Measurements from ENCODE around the gene UBTD2. TPM values are rescaled to one million over a fixed set of nuclear protein-coding genes. Genes with fewer than 3 reads are reported as not detected.

Gene UBTD2
- total and polyA plus RNA-seq, 9 of the 15 experiments (the other 6 are each of a cell fraction or from before 2014, with no cell fraction given) = 0.01 to 0.46 (median 0.15) TPM; not detected in 1

- BruUV-seq (replicated peaks) = no TSS peak
- ATAC-seq (no peak), FAIRE-seq (peak; percentile 29), DNase-seq (ENCODE audit: extremely low read depth in 1 of 4, low spot score in 3 of 4) (peak in 1 of 4 experiments; percentile 6)
- CTCF ChIA-PET (ENCODE audit: low intra/inter-chr PET ratio) = no interaction called here
- 0% methylated on average over 2 of the region's 2 CpGs for WGBS (ENCODE audit: insufficient coverage, low coverage, missing lambda C conversion rate)
- H4K20me1 ChIP-seq (replicated peaks; ENCODE audit: control insufficient read depth, insufficient read depth, low read length) = no peaks in the 10 kb centered on the region
- H3K4me2 ChIP-seq (ENCODE audit: insufficient read depth, low read length) = no peak overlapping the region
- peaks cover 0 to 16% of the 10 kb centered on the region in 2 experiments; a peak in 3 of 5 replicates for H3K27me3 ChIP-seq (ENCODE audit: control insufficient read depth in 2 of 2, insufficient read depth in 2 of 2, low read length in 2 of 2)
- H3K27ac ChIP-seq (ENCODE audit: extremely low read depth, low read depth, low read length) = no peak overlapping the region
- no peak for TF ChIP-seq ZNF655 (CRISPR knock-in tag; IDR thresholded peaks at IDR 0.05)
- peak; percentile 30; the same call in 1 of the 2 replicates for TF ChIP-seq JUND (IDR thresholded peaks at IDR 0.05; ENCODE audit: borderline replicate concordance, low read depth, low read length)
- no peak for TF ChIP-seq JUND (tag; IDR thresholded peaks at IDR 0.05; ENCODE audit: borderline replicate concordance, low read depth, low read length)
- TF ChIP-seq FOSL1 (tag; conservative IDR thresholded peaks at IDR 0.05) = peak; percentile 62
- TF ChIP-seq SMARCA5 (IDR thresholded peaks at IDR 0.05) = no peak
- TF ChIP-seq TRIM24 (IDR thresholded peaks at IDR 0.05) = no peak
- no peak for TF ChIP-seq SREBF1 (IDR thresholded peaks at IDR 0.05; ENCODE audit: borderline replicate concordance, low read depth, low read length)
- TF ChIP-seq PURB (CRISPR knock-in tag; IDR thresholded peaks at IDR 0.05; ENCODE audit: low read depth) = no peak
- no peak for TF ChIP-seq ZNF75A (CRISPR knock-in tag; IDR thresholded peaks at IDR 0.05)
- TF ChIP-seq SLC30A9 (CRISPR knock-in tag; IDR thresholded peaks at IDR 0.05) = no peak
- no peak overlapping the region for H3K9ac ChIP-seq (ENCODE audit: insufficient read depth in 1 of 2, low read depth in 2 of 2, low read length in 2 of 2)
- in situ Hi-C loops (cut with MboI) = no loop called here
- POLR2A ChIA-PET = interaction anchor here (0.6 kb wide), 1 partner anchor 110 kb away, joined by 3 read pairs; no protein-coding TSS in a partner anchor
- H3K36me3 ChIP-seq (ENCODE audit: control insufficient read depth, insufficient read depth, low read length) = no peaks in the 10 kb centered on the region
- H3K9me1 ChIP-seq (ENCODE audit: control insufficient read depth, insufficient read depth, low read length) = no peaks in the 10 kb centered on the region
- H3K4me1 ChIP-seq (replicated peaks in 1 of 2; ENCODE audit: control insufficient read depth in 2 of 2, insufficient read depth in 2 of 2, low read length in 2 of 2) = no peaks in the 10 kb centered on the region
- intact Hi-C loops (cut with micrococcal nuclease) = loop anchor here (10.0 kb wide), 1 partner anchor 385 kb away; no protein-coding TSS in a partner anchor
- no peak overlapping the region for H2AFZ ChIP-seq (ENCODE audit: low read depth, low read length)
- H3K79me2 ChIP-seq (ENCODE audit: control insufficient read depth, insufficient read depth, low read length) = no peaks in the 10 kb centered on the region
- no peak overlapping the region for H3K4me3 ChIP-seq
- no peaks in the 10 kb centered on the region for H3K9me3 ChIP-seq (replicated peaks; ENCODE audit: control insufficient read depth, insufficient read depth, low read depth, low read length)
Observed at GRCh38 chr5:172299916-172300439, 16.4 kb upstream of the UBTD2 start.
